Esophagus (tissue), 2 donors: ENCODE data around the gene GATB. TPM values are rescaled to one million over a fixed set of nuclear protein-coding genes. Genes with fewer than 3 reads are reported as not detected.

ENCODE experiments used
- H3K27ac ChIP-seq, 2 donors: one replicate each; pipeline ENCODE4 v1.5.1; 2013; ENCODE audit warnings: low read depth in 2 of 2, mild to moderate bottlenecking in 2 of 2, inconsistent platforms in 1 of 2, low read length in 1 of 2, moderate library complexity in 1 of 2
- H3K27me3 ChIP-seq, 2 donors: one replicate each; pipeline ENCODE4 v1.6.1; 2013; ENCODE audit warnings: low read length in 2 of 2, control low read depth in 1 of 2, mild to moderate bottlenecking in 1 of 2; ENCODE audit not compliant: insufficient read depth in 2 of 2, control insufficient read depth in 1 of 2
- H3K36me3 ChIP-seq, 2 donors: one replicate each; pipeline ENCODE4 v1.6.1; 2013; ENCODE audit warnings: low read length in 1 of 2; ENCODE audit not compliant: control insufficient read depth in 2 of 2, insufficient read depth in 2 of 2
- H3K4me1 ChIP-seq, 2 donors: one replicate each; pipeline ENCODE4 v1.6.1; 2013; ENCODE audit warnings: low read length in 1 of 2; ENCODE audit not compliant: control insufficient read depth in 2 of 2, insufficient read depth in 2 of 2
- H3K4me3 ChIP-seq, 2 donors: one replicate each; pipeline ENCODE4 v1.5.1; 2013; ENCODE audit warnings: low read length in 2 of 2, mild to moderate bottlenecking in 2 of 2, low read depth in 1 of 2, moderate library complexity in 1 of 2
- H3K9me3 ChIP-seq, 2 donors: one replicate each; pipeline ENCODE4 v1.6.1; 2013; ENCODE audit warnings: mild to moderate bottlenecking in 2 of 2, low read depth in 1 of 2, low read length in 1 of 2, moderate library complexity in 1 of 2; ENCODE audit not compliant: control insufficient read depth in 2 of 2, insufficient read depth in 1 of 2
- WGBS, 2 donors: extraction: QIAGEN DNeasy Blood & Tissue Kit; methylation state at CpG; one replicate each; pipeline ENCODE4 v1.1.7; 2013; 5-methylcytosine and 5-hydroxymethylcytosine counted together
- polyA plus RNA-seq, 2 donors: library from polyadenylated mRNA; stranded (reverse); fragments of 200-250 nt; gene quantifications; one replicate each; pipeline ENCODE4 v1.2.3, GENCODE V29; 2013
- donor health status: healthy with polysubstance abuse.
- donor health status: Bipolar disorder and iron deficiency.

The GATB gene
- polyA plus RNA-seq, 2 donors: 18.9 to 29.4 TPM

DNA sequence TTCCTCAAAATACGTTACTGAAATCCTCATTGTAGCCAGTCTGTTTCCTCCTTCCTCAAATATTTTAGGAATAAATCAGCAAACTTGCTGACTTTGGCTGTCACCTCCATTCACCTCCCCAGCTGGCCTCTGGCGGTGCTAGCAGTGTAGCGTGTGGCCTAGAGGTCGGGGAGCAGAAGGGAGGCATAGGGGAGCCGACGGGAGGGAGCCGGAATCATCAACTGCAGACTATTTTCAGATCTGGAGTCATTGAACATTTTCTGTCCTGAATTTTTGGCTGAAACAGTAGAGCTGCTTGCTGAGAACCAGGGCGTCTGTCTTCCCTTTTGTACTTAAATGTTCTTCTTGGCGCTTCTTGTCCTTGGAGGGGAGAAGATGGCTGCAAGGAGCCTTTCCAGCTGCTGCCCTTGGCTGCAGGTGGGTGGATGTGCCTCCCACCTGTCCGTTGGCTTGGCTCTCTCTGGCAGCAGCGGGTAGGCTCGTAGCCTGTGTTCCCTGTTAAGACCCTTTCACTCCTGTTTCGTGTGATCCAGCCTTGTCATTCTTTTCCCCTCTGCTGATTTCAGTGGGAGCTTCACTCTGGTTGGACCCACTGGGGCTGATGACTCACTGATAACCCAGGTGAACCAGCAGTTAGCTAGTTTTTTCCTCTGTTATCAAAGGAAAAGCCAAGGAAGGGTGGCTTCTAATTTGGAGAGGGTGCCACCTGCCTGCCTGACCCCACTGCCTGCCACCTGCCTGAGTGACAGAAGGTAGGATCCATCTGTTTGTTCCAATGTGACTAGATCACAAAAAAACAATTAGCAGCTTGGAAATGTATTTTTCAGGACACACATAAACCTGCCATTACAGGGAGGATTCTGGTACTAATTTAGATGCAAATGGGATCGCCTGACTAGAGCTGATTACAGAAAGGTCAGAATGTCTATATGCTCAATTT is 135.9 kb downstream of the GATB start:
- Histone ChIP-seq H3K36me3 (peaks cover 0 to 5% of the 10 kb centered on the region in 2 donors), H3K9me3 (no peaks in the 10 kb centered on the region), H3K4me1 (no peaks in the 10 kb centered on the region), H3K4me3 (no peak overlapping the region), H3K27me3 (no peaks in the 10 kb centered on the region), H3K27ac (no peak overlapping the region)
- 76 to 85% methylated on average over 14 of the region's 14 CpGs for WGBS, 2 donors
